SU-DHL-6 (cell line): ENCODE data around the gene WASL.

Experiments used
- H2AFZ ChIP-seq: fragments of 200-600 bp; sonication (generic); 2 replicates; pipeline ENCODE4 v1.6.1; 2014; ENCODE audit warnings: low read depth, mild to moderate bottlenecking, moderate library complexity, mixed read lengths, antibody characterized with exemption, low read length; ENCODE audit not compliant: severe bottlenecking
- H3F3A ChIP-seq: fragments of 200-600 bp; shearing (Covaris generic); 2 replicates; pipeline ENCODE4 v1.6.0; 2016; ENCODE audit warnings: antibody characterized with exemption, mild to moderate bottlenecking; ENCODE audit not compliant: insufficient read depth
- H3K27ac ChIP-seq: fragments of 200-600 bp; sonication (generic); 2 replicates; pipeline ENCODE4 v1.5.1; 2016; ENCODE audit warnings: low read depth, mild to moderate bottlenecking, low read length, moderate library complexity, mixed read lengths
- H3K27me3 ChIP-seq: fragments of 200-600 bp; sonication (generic), shearing (Covaris generic); 2 replicates; pipeline ENCODE4 v1.6.0; 2014; ENCODE audit warnings: mild to moderate bottlenecking, low read length
- H3K36me3 ChIP-seq: fragments of 200-600 bp; sonication (generic); 2 replicates; pipeline ENCODE4 v1.6.1; 2014; ENCODE audit warnings: mild to moderate bottlenecking, low read length, mixed read lengths
- H3K4me2 ChIP-seq: fragments of 300-600, 200-600 bp; shearing (Covaris generic), sonication (generic); 2 replicates; pipeline ENCODE4 v1.6.0; 2014; ENCODE audit warnings: low read length, low read depth, mild to moderate bottlenecking; ENCODE audit not compliant: poor library complexity, severe bottlenecking
- H3K4me3 ChIP-seq: fragments of 200-600 bp; sonication (generic); 2 replicates; pipeline ENCODE4 v1.5.1; 2014; ENCODE audit warnings: antibody characterized with exemption, low read length, mild to moderate bottlenecking, mixed read lengths; ENCODE audit not compliant: insufficient read depth, poor library complexity, severe bottlenecking
- H3K79me2 ChIP-seq: fragments of 200-600 bp; sonication (generic); 2 replicates; pipeline ENCODE4 v1.6.1; 2014; ENCODE audit warnings: mild to moderate bottlenecking, low read length, moderate library complexity; ENCODE audit not compliant: insufficient read depth
- H3K9ac ChIP-seq: fragments of 200-600 bp; sonication (generic); 2 replicates; pipeline ENCODE4 v1.7.0; 2014; ENCODE audit warnings: mild to moderate bottlenecking, low read length
- H3K9me2 ChIP-seq: fragments of 200-600 bp; sonication (generic); replicated peaks from 2 replicates; pipeline ENCODE4 v1.6.1; 2014; ENCODE audit warnings: low read length; ENCODE audit not compliant: insufficient read depth
- H3K9me3 ChIP-seq: fragments of 200-600 bp; sonication (generic); 2 replicates; pipeline ENCODE4 v1.6.1; 2014; ENCODE audit warnings: low read length, mixed read lengths; ENCODE audit not compliant: insufficient read depth
- H4K20me1 ChIP-seq: fragments of 200-600 bp; sonication (generic); 2 replicates; pipeline ENCODE4 v1.6.1; 2014; ENCODE audit warnings: low read depth, mild to moderate bottlenecking, antibody characterized with exemption, low read length, moderate library complexity, mixed read lengths
- EZH2phosphoT487 ChIP-seq: fragments of 200-600 bp; sonication (generic), shearing (Covaris generic); conservative IDR thresholded peaks from 2 replicates; pipeline ENCODE4 v1.6.1; 2018; ENCODE audit warnings: mild to moderate bottlenecking, antibody characterized with exemption, low read length, moderate library complexity, mixed read lengths
- TF ChIP-seq, protein P1 (sequence below): fragments of 200-600 bp; sonication (generic); IDR thresholded peaks from one replicate; pipeline ENCODE4 v1.5.1; 2017; ENCODE audit warnings: antibody characterized with exemption, mild to moderate bottlenecking, low read length, moderate library complexity; ENCODE audit not compliant: insufficient read depth, poor library complexity, severe bottlenecking

Gene WASL

DNA sequence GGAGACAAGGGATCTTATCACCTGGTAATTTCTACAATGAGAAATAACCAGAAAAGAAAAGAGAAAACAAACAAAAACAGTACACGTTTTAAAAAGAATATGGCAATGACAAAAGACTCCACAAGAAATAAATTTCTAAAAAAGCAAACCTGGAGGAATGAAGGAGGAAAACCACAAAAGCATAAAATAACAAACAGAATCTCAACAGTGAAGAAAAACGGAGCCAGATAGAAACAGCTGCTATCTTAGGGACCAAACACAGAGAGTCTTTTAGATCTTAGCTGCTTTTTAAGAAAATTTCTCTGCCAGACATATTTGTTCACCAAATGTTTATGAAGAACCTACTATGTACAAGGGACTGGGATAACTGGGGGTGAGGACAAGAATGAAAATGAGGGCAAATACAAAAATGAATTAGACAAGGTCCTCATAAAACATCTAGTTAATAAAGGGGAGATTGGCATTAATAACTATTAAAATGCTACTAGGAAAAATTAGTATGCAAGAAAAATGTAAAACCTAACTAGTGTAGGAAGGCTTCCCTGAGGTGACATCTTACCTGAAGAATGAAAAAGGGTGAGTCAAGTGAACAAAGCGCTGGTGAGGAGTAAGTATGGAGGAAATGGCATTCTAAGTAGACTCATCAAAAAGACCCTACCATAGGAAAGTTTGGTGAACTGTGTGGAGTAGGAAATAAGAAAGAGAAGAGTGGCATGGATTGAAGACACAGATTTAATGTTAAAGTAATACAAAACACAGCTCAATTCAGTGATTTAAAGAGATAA is 34.3 kb downstream of the WASL start:
- Histone ChIP-seq H3K9me2 (no peaks in the 10 kb centered on the region), H3K4me2 (no peak overlapping the region), H2AFZ (no peak overlapping the region), H3K9ac (no peak overlapping the region), H3K4me3 (no peak overlapping the region), H3K79me2 (peaks cover 13% of the 10 kb centered on the region; the same call in 1 of the 2 replicates), H3K9me3 (no peaks in the 10 kb centered on the region), H3K27ac (no peak overlapping the region), H3F3A (peaks cover 4% of the 10 kb centered on the region; the same call in 1 of the 2 replicates), H4K20me1 (no peaks in the 10 kb centered on the region; the same call in 1 of the 2 replicates), H3K36me3 (no peaks in the 10 kb centered on the region), H3K27me3 (no peaks in the 10 kb centered on the region)
- TF ChIP-seq EZH2phosphoT487 = no peak

DNA sequence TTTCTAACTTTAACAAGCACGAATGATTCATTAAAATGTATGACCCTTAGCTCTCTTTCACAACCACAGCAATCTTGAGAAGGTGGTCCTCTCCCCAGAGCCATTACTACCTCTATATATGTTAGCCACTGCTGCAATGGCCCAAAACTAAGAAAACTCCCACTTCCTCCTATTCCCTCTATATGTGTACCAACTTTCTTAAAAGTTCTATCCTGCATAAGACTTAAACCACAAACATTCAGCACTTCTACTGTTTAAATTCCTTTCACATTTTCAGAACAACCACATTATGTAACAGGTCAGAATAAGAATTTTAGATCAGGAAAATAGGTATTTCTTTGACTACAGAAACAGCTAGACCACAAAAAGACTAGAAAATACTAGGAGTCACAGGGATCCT is 36.2 kb downstream of the WASL start:
- Histone ChIP-seq H3K9me3 (no peaks in the 10 kb centered on the region), H3K36me3 (peaks cover 7% of the 10 kb centered on the region; the same call in 1 of the 2 replicates), H3K4me2 (no peak overlapping the region), H3K27ac (no peak overlapping the region), H2AFZ (no peak overlapping the region), H3K9ac (no peak overlapping the region), H3K27me3 (no peaks in the 10 kb centered on the region), H3F3A (peaks cover 4% of the 10 kb centered on the region; the same call in 1 of the 2 replicates), H3K4me3 (no peak overlapping the region), H3K79me2 (peaks cover 4% of the 10 kb centered on the region; the same call in 1 of the 2 replicates), H4K20me1 (no peaks in the 10 kb centered on the region; the same call in 1 of the 2 replicates), H3K9me2 (no peaks in the 10 kb centered on the region)
- TF ChIP-seq EZH2phosphoT487 = no peak
- TF ChIP-seq, protein P1, sequence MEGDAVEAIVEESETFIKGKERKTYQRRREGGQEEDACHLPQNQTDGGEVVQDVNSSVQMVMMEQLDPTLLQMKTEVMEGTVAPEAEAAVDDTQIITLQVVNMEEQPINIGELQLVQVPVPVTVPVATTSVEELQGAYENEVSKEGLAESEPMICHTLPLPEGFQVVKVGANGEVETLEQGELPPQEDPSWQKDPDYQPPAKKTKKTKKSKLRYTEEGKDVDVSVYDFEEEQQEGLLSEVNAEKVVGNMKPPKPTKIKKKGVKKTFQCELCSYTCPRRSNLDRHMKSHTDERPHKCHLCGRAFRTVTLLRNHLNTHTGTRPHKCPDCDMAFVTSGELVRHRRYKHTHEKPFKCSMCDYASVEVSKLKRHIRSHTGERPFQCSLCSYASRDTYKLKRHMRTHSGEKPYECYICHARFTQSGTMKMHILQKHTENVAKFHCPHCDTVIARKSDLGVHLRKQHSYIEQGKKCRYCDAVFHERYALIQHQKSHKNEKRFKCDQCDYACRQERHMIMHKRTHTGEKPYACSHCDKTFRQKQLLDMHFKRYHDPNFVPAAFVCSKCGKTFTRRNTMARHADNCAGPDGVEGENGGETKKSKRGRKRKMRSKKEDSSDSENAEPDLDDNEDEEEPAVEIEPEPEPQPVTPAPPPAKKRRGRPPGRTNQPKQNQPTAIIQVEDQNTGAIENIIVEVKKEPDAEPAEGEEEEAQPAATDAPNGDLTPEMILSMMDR = no peak

DNA sequence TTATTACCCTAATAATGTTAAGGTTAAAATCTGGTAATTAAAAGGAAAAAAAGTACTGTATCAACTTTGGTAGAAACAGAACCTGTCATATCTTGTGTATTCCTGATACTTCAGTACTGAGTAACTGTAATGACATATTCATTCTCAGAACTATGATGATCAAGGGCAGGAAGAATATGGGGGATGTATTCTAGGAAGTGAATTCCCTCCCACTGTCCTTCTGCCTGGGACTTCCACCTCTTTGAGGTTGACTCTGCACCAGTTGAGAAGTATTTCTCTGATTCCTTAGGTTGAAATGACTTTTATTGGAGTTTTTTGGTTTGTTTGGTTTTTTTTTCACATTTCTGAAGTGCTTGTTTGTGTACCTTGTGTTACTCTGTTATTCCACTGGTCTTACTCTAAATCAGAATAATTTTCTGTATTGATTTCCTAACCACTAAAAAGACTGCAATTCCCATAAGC is 36.9 kb downstream of the WASL start:
- peaks cover 14% of the 10 kb centered on the region; the same call in 1 of the 2 replicates for H3K36me3 ChIP-seq
- H3K27ac ChIP-seq = no peak overlapping the region
- H3K9me2 ChIP-seq = no peaks in the 10 kb centered on the region
- H3K9me3 ChIP-seq = no peaks in the 10 kb centered on the region
- H4K20me1 ChIP-seq = no peaks in the 10 kb centered on the region; the same call in 1 of the 2 replicates
- H3K4me3 ChIP-seq = no peak overlapping the region
- no peaks in the 10 kb centered on the region for H3K79me2 ChIP-seq
- H3K9ac ChIP-seq = no peak overlapping the region
- no peak for TF ChIP-seq EZH2phosphoT487
- TF ChIP-seq, protein P1 = no peak
- no peak overlapping the region for H3K4me2 ChIP-seq
- H2AFZ ChIP-seq = no peak overlapping the region
- no peaks in the 10 kb centered on the region for H3K27me3 ChIP-seq
- H3F3A ChIP-seq = peaks cover 4% of the 10 kb centered on the region; the same call in 1 of the 2 replicates

DNA sequence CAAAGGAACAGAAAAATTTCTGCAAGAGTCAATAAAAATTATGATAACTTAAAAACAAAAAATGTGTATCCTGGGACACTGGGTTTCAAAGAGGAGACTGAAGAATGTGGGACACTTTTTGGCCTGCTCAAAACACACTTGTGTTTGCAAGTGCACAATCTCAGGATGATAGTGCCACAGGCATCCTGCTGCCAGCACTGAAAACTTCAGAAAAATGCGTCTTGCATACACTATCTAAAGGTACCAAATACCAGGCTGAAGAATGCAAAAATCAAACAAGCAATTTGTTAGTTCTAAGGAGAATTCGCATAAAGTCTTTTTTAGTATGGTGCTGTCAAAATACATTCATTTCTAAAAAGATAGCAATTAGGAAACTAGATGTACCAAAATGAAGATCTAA is 38.1 kb downstream of the WASL start:
- no peak overlapping the region for H2AFZ ChIP-seq
- no peak overlapping the region for H3K9ac ChIP-seq
- no peaks in the 10 kb centered on the region for H3K79me2 ChIP-seq
- no peak overlapping the region for H3K4me2 ChIP-seq
- H3K4me3 ChIP-seq = no peak overlapping the region
- no peak overlapping the region for H3K27ac ChIP-seq
- no peak for TF ChIP-seq EZH2phosphoT487
- TF ChIP-seq, protein P1 = no peak
- peaks cover 26% of the 10 kb centered on the region for H3K36me3 ChIP-seq
- H3K27me3 ChIP-seq = no peaks in the 10 kb centered on the region
- no peaks in the 10 kb centered on the region for H3K9me2 ChIP-seq
- H4K20me1 ChIP-seq = no peaks in the 10 kb centered on the region; the same call in 1 of the 2 replicates
- peaks cover 4% of the 10 kb centered on the region; the same call in 1 of the 2 replicates for H3F3A ChIP-seq
- H3K9me3 ChIP-seq = no peaks in the 10 kb centered on the region
